Measurements from ENCODE around the gene RABL6.
"Not testable (repeated sequence)": the region's sequence is repeated elsewhere in the genome, so short reads cannot be mapped to it uniquely, and the experiment has no call there.

RABL6 gene, protein sequence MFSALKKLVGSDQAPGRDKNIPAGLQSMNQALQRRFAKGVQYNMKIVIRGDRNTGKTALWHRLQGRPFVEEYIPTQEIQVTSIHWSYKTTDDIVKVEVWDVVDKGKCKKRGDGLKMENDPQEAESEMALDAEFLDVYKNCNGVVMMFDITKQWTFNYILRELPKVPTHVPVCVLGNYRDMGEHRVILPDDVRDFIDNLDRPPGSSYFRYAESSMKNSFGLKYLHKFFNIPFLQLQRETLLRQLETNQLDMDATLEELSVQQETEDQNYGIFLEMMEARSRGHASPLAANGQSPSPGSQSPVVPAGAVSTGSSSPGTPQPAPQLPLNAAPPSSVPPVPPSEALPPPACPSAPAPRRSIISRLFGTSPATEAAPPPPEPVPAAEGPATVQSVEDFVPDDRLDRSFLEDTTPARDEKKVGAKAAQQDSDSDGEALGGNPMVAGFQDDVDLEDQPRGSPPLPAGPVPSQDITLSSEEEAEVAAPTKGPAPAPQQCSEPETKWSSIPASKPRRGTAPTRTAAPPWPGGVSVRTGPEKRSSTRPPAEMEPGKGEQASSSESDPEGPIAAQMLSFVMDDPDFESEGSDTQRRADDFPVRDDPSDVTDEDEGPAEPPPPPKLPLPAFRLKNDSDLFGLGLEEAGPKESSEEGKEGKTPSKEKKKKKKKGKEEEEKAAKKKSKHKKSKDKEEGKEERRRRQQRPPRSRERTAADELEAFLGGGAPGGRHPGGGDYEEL

DNA sequence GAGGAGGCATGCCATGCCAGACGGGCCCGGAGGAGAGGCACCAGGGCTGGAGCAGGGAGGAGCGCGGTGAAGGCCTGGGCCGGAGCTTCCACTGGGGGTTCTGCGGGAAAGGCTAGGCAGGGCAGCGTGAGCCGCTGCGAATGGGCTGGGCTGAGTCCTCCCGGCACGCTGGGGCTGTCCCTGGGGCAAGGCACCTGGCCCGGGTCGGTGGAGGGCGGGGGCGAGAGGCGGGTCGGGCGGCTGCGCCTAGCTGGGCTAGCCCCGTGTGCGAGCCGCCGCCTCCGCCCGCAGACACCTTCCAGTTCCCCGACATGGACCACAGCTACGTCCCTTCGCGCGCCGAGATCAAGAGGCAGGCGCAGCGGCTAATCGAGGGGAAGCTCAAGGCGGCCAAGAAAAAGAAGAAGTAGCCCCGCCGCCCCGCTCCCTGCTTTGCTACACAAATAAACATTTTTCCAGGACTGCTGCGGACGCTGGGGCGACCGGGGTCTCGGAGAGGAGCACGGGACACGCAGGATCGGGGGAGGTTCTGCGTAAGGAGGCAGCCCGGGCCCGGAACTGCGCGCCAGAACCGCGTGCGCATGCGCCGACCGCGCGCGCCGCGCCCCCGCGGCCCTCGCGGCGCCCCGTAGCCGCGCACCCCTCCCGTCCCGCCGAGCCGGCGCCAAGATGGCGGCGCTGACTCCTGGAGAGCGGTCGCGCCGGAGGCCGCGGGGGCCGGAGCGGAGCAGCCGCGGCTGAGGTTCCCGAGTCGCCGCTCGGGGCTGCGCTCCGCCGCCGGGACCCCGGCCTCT lies at the start of gene RABL6:
RABL6 (plus strand) TSS at position 668 of the 794 bp plus-strand sequence. CDS start 249 bp downstream, outside the sequence.
- peak; percentile 68 to 72 for DNase-seq

DNA sequence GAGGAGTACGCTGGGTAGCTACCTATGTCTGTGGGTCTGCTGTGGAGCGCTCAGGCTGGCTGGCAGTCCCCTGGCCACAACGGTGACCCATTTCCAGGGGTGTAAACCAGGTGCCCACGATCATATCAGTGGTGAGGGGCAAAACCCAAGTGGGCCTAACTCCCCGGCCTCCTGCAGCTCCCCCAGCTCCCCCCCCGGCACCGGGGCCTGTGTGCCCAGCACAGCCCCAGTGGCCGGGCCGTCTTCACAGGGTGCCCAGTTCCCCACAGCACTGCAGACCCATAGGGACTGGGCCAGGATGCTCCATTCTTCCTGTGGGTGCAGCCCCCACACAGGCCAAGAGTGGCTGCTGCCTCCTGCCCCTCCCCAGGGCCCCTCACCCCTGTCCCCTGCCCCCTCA lies 48.7 kb upstream of the RABL6 start:
- DNase-seq = no peak

DNA sequence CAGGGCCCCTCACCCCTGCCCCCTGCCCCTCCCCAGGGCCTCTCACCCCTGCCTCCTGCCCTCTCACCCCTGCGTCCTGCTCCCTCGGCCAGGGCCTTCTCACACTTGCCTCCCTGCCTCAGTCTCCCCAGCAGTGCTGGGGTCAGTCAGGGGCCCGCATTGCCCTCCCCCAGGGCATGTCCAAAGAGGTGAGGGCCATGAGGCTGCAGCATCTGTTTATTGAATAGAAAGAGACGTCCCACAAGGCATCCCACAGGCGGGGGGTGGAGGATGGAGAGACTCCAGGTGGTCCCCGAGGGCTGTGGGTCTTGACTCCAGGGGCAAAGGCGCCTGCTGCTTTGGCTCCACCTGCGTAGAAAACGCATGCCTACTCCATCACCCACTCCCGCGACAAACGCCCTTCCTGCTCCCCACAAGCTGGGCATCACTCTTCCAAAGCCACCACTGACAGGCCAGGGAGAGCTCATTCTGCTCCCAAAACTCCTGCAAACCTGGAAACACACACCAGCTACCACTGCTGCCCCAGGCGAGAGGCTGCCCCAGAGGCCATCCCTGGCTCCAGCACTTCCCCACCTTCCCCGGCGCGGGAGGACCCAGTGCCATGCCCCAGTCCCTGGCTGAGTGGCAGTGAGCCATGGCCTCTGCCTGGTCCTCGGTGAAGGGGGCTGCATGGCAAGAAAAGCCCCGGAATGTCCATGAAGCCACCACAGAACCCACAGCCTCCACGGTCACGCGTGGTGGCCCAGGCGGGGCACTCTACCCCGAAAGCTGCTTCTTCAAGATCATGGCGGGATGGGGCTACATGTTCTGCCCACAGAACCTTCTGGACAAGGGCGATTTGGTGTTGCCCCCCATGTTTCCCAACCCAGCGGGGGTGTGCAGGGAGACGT lies 48.1 kb upstream of the RABL6 start:
- DNase-seq = no peak

DNA sequence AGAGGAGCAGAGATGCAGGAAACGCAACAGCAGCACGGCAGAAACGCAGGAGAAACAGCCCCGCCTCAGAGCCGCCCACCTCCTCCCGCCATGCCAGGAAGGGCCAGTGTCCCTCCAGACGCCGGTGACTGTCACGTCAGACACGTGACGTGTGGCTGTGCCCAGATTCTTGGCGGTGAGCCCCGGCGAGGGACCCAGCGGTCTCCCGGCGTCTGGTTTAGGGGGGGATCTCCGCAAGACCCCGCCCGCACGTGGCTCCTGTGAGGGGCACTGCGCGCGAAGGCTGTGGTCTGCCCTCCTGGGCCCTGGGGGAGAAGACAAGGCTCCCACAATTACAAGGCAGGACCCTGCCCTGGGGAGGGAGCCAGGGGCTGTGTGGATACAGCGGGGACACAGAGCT lies 47.3 kb upstream of the RABL6 start:
- DNase-seq = no peak

DNA sequence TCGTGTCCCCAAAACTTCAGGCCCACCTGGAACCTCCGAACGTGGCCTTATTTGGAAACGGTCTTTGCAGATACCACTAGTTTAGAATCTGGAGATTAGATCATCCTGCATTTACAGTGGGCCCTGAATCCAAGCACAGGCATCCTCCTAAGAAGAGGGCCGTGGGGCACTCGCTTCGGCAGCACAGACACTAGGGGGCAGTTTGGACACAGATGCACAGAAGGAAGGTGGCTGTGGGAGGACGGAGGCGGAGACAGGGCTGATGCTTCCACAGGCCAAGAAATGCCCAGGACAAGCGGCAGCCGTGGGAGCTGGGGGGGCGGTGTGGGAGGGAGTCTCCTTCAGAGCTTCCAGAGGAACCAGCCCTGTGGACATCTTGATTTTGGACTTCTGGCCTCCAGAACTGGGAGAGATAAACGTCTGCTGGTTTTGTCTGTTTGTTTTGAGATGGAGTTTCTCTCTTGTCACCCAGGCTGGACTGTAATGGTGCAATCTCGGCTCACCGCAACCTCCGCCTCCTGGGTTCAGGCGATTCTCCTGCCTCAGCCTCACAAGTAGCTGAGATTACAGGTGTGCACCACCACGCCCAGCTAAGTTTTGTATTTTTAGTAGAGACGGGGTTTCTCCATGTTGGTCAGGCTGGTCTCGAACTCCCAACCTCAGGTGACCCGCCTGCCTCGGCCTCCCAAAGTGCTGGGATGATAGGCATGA lies 46.8 kb upstream of the RABL6 start:
- DNase-seq = not testable (repeated sequence)

DNA sequence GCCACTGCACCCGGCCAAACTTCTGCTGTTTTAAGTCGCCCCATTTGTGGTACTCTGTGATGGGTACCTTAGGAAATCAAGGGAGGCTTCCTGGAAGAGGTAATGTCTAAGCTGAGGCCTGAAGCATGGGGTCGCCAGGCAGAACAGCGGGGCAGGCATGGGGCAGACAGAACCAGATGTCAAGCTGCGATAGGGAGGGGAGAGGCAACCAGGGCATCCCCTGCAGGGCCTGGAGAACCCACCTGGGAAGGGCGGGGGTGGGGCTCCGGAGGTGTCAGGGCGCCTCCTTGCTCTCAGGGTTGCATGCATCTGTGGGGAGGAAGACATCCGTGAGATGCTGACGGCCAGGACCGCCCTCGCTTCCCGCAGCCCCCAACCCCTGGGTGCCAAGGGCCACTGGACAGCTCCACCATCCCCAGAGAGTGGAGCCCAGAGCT lies 46.2 kb upstream of the RABL6 start:
- no peak for DNase-seq

DNA sequence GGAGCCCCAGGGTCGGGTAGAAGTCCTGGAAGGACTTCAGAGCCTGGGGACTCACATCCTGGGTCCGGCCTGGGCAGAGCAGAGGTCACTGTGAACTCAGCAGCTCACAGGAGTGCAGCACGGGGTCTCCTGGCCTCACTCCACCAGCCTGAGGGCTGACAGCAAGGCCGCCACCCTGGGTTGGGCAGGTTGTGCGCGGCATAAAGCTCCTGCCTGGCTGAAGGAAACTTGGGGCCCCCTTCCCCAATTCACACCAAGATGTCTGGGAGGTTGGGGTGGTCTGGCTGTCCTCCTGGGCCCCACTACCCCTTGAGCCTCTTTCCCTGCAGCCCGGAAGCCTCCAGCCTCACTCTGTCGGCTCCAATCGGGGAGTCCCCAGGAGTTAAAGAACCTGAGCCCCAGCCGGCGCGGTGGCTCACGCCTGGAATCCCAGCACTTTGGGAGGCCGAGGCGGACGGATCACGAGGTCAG lies 45.5 kb upstream of the RABL6 start:
- no peak for DNase-seq

DNA sequence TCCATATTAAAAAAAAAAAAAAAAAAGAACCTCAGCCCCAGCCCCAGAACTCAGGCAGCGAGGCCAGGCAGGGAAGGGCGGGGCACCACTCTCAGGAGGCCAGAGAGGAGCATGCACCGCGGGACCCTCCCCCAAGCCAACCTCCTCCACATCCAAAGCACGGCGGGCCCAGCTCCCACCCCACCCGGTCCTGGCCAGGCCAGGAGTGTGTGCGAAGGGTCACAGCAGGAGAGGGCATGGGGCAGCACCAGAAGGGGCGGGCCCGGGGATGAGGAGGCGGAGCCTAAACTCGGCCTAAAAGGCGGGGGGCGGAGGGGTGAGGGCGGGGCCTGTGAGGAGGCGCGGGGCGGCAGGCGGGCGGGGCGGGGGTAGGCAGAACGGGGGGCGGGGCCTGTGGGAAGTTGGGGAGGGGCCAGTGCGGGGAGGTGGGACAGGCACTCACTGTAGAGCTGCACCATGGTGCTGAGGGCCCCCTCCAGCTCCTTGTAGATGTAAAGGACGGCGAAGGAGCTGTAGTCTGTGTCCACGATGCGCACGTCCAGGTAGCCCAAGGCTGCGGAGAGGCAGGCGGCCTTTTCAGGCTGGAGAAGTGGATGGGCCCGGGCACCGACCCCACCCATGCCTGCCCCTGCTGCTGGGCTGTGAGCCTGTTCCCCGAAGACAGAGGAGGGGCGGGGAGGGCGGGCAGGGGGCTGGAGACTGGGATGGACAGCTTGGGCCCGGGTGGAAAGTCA lies 44.7 kb upstream of the RABL6 start:
- DNase-seq = peak; percentile 17 to 22

DNA sequence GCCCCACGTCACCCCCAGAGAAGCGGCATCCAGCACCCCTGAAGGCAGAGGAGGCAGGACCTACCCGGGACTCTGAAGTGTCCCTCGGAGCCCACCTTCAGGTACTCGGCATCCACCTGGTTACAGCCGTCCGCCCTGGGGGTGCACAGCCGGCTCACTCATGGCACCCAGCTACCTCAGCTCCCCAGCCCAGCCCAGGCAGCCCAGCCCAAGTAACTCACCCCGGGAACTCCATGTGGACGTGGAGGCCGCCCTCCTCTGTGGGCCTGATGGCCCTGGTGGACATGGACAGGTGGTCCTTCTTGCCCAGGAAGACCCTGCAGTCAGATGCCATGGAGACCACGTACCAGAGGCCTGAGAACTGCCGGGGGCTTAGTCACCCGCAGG lies 44.1 kb upstream of the RABL6 start:
- no peak for DNase-seq

DNA sequence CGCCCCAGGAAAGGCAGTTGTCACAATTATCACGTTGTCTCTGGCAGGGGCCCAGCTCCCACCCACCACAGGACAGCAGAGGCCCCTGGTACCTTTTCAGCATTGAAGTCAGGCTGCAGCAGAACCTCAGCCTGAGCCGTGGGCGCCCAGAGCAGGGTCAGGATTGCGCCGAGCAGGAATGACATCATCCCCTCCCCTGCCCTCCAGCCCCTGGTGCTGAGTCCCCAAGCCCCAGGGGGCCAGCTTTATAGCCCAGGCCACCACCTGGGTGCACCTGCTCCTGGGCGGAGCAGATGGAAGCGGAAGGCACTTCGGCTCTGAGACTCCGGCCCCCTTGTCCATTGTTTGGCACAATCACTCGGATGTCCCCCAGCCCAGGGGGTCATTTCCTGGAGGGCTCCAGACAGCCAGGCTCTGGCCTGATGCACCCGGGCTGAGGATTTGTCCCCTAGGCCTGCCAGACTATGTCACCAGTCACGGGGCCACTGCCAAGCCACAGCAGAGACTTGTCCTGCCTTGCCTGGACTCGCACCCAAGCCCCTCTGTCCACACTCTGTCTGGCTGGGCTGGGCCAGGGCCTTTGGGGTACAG lies 43.4 kb upstream of the RABL6 start, which contains the start of gene LCN15:
LCN15 (minus strand) TSS at position 218 of the 591 bp plus-strand sequence; CDS start at position 188, 30 bp downstream.
- no peak for DNase-seq

DNA sequence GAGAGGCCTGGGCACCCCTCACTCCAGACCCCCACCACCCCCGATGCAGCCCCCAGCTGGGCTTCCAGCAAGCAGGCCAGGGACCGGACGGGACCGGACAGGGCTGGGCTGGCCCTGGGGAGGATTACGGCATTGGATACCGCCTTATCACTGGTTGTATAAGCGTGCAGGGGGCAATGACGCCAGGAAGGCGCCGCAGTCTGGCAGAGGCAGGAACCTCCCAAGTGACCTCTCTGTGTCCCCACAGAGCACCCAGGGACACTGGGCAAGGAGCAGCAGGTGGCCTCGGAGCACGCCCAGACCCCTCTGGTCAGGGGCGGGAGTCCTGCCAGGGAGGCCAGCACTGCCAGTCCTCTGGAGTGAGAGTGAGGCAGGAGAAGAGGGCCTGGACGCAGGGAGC lies 42.7 kb upstream of the RABL6 start:
- DNase-seq = no peak

DNA sequence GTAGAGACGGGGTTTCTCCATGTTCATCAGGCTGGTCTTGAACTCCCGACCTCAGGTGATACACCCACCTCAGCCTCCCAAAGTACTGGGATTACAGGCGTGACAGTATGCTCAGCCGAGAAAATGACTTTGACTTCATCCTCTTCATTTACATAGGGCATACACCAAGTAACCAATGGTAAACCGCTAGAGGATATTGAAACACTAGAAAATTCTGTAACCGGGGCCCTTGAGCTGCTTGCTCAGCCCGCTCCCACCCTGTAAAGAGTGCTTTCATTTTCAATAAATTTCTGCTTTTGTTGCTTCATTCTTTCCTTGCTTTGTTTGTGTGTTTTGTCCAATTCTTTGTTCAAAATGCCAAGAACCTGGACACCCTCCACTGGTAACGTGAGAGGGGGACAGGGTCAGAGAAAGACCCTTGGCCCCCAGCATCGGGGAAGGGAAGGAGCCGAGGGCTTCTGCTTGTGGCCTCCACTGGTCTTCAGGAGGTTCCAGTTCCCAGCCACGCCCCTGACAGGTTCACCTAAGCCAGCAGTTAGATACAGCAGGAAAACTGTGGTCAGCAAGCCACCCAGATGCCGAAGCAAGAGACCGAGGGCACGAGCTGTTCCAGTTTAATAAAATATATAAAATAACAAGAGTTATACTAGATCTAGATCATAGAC lies 41.9 kb upstream of the RABL6 start:
- not testable (repeated sequence) for DNase-seq

DNA sequence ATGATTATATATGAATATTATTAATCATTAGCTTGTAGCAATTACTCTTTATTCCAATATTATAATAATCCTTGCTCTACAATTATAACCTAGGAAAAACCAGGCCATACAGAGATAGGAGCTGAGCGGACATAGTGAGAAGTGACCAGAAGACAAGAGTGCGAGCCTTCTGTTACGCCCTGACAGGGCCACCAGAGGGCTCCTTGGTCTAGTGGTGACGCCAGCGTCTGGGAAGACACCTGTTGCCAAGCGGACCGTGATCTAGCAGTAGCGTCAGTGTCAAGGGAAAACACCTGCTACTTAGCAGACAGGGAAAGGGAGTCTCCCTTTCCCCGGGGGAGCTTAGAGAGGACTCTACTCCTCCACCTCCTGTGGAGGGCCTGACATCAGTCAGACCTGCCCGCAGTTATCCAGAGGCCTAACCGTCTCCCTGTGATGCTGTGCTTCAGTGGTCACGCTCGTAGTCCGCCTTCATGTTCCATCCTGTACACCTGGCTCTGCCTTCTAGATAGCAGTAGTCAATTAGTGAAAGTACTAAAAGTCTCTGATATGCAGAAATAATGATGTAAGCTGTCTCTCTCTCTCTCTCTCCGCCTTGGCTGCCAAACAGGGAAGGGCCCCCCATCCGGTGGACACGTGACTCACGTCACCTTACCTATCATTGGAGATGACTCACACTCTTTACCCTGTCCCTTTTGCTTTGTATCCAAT lies 41.2 kb upstream of the RABL6 start:
- peak; percentile 24 for DNase-seq

DNA sequence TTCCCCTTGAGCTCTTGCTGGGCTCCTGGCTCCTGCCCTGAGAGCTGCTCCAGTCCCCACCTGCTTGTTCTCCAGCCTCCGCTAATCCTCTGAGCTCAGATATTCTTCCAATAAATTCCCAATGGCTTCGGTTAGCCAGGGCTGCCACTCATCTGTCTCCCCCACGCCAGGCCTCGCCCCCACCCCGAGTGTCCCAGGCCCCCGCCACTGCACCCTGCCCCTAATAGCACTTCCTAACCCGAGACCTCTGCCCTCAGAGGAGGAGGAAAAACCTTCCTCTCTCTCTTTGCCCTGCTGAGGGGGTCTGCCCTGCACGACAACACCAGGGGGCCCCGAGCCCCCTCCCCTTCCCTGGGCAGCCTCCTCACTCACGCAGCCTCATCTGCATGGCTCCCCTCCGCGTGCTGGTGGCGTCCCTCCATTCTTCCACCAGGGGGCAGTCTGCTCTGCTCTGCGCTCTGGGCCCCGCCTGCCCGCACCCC lies 38.0 kb upstream of the RABL6 start:
- peak; percentile 41 for DNase-seq

DNA sequence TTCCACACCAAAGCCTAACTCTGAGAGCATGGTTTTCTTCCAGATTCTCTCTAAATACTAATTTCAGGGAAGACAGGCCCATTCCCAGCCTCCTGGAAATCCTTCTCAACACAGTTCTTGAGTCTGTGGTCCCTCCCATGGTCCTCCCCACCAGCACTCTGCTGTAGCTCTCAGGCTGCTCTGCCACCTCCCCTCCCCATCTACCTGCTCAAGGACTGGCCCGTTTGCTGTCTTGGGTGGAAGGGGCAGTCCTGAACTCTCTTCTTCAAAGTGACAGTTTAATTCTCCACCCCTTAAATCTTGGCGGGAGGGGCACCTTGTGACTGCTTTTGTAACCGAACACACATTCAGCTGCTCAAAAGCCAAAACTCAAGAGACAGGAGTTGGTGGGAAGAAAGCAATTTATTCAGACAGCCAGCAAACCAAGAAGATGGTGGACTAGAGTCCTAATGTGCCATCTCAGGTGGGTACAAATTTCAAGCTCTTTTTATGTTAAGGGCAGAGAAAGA lies 35.8 kb upstream of the RABL6 start:
- no peak for DNase-seq

DNA sequence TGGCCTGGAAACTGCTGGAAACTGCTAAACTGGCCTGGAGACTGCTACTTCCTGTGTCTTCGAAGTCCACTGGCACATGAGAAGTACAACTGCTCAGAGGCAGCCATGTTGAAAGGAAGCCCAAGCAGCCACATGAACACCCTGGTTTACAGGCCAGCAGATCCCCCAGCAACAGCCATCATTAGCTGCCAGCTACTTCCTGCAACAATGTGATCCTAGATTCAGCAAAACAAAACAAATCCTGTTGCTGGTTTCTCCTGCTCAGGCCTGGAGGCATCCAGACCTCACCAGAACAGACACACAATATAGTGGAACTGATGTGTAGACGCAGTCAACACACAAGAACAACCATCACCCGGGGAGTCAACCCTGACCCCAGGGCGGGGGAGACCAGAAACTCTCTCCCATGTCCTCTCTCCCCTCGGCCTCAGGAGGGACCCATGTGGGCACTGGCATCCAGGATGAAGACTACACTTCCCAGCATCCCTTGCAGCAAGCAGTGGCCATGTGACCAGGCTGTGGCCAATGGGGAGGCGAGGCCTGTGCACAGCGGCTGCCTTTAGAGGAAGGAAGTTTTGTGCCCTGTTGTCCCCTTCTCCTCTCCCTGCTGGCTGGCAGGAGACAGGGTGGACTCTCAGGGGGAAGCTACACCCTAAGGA lies 34.2 kb upstream of the RABL6 start:
- DNase-seq = no peak

DNA sequence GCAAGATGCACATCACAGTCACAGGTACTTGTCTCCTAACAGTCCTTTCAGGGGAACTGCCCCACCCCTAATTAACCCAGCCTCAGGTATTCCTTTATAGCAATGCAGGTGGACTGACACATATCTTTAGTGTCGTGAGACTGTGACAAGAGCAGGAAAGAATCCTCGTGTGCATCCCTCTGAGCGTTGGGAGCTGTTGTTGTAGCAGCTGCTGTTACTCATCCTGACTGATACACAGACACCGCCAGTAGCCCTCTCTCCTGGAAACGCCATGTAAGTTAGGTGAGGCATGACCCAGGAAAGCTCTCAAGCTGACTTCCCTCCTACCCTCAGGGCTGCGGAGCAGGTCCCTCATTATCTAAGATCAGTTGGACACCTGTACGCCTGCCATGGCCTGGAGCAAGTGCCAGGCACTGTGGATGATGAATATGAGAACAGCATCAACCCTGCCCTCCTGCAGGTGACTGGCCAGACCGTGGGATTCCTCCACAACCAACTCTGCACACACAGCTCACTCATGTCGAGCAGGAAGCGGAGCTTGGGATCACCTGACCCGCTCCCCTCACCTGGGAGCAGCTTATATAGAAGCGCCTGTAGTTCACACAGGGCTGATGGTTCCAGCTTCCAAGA lies 33.2 kb upstream of the RABL6 start:
- DNase-seq = no peak

DNA sequence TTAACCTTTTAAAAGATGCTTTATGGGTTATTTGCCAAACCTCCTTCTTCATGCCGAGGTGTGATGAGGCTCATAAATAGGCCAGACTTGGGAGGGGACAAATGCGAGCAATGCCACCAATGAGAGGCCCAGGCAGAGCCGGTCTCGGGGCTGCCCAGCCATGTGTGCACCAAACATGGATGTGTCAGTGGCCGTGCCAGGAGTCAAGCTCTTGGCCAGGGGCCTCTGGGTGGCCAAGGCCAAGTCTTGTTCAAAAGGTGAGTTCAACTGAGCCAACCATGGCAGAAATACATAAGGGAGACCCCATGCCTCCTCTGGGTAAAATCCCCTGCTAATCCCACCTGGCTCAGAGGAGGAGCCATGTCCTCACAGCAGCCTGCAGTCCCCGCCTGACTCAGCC lies 32.6 kb upstream of the RABL6 start:
- no peak for DNase-seq
